GM21528 (cell line): ENCODE measurements around the gene ZNF318.
"Not testable (repeated sequence)": the region's sequence is repeated elsewhere in the genome, so short reads cannot be mapped to it uniquely, and the experiment has no call there.

Experiments used
- ATAC-seq: cut with Tn5 transposase; IDR thresholded peaks from one replicate; pipeline ENCODE4 v1.9.1; 2021; ENCODE audit warnings: mild to moderate bottlenecking, moderate library complexity; ENCODE audit not compliant: unreplicated experiment, low FRiP score

ZNF318 gene, protein sequence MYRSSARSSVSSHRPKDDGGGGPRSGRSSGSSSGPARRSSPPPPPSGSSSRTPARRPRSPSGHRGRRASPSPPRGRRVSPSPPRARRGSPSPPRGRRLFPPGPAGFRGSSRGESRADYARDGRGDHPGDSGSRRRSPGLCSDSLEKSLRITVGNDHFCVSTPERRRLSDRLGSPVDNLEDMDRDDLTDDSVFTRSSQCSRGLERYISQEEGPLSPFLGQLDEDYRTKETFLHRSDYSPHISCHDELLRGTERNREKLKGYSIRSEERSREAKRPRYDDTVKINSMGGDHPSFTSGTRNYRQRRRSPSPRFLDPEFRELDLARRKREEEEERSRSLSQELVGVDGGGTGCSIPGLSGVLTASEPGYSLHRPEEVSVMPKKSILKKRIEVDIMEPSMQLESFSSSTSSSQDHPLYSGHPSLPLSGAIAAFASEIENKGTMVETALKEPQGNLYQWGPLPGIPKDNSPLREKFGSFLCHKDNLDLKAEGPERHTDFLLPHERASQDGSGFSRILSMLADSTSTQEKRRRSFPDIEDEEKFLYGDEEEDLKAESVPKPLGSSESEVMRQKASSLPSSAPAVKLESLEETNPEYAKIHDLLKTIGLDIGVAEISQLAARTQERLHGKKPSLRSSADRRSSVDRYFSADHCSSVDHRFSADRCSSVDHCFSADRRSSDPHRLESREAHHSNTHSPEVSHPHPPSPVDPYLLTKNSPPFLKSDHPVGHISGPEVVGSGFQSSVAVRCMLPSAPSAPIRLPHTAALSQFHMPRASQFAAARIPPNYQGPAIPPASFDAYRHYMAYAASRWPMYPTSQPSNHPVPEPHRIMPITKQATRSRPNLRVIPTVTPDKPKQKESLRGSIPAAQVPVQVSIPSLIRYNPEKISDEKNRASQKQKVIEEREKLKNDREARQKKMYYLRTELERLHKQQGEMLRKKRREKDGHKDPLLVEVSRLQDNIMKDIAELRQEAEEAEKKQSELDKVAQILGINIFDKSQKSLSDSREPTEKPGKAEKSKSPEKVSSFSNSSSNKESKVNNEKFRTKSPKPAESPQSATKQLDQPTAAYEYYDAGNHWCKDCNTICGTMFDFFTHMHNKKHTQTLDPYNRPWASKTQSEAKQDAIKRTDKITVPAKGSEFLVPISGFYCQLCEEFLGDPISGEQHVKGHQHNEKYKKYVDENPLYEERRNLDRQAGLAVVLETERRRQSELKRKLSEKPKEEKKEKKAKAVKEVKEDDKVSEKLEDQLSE (N-terminal part only)

DNA sequence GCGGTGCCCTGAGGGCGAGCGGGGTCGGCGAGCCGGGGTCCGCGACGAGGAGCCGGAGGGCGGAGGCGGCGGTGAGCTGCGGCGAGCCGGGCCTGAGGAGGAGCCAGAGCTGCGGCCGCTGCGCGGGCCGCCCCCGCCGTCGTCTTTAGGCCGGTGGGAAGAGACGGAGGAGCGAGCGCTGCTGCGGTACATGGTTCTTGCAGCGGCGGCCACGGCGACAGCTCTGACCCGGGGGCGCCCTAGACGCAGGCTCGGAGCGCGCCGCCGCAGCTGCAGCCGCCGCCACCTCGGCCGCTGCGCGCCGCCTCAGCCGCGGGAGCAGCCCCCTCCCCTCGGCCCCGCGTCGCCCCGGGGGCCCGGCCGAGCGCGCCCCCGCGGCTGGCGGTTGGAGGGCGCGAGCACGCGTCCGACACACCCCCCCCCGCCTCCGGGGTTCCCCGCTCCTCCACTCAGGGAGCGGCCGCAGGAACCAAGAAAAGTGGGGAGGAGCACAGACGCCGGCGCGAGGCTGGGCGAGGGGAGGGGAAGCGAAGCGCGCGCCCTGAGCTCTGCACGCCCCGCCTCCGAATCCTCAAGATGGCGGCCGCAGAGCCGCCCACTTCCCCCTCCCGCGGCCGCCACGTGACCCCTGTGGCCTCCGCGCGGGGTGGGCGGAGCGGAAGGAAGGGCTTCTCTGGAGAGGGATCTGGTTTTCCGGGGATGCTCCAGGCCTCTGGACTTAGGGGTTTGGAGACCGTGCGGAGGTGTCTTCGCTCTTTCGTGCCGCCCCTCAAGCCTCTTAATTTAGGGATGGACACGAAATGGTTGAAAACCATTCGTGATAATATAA, at the start of gene ZNF318:
TSS of gene ZNF318 (minus strand) at position 474 of the 829 bp plus-strand sequence. CDS start at position 192, 282 bp downstream.
- peak; percentile 79 for ATAC-seq

DNA sequence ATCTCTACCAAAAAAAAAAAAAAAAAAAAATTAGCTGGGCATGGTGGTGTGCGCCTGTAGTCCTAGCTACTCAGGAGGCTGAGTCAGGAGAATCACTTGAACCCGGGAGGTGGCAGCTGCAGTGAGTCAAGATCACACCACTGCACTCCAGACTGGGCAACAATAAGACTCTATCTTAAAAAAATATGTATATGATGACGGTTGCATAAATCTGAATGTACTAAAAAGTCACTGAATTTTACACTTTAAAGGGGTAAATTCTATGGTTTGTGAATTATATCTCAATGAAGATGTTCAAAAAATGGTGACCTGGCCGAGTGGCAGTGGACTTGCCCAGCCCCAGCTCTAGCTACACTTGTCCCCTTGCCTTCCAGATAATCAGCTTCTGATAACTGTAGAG, 47.5 kb upstream of the ZNF318 start:
- no peak for ATAC-seq

GRCh38 chr6:43415275-43415674, 45.8 kb upstream of the ZNF318 start:
- ATAC-seq: not testable (repeated sequence)

DNA sequence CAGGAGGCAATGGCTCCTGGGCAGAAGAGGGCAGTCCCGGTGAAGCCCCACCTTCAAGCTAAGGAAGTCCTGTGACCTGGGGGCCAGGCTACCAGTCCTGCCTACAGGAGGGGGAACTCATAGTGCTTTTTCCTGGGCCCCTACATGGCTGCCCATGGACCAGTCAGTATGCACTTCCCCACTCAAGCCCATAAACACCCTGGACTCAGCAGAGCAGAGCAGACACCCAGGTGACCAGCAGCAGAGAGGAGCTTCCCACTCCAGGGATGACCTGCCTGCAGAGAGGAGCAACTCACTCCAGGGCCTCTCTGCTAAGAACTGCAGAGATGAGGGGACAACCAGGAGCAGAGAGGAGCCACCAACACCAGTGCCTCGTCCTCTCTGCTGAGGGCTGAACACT, 43.6 kb upstream of the ZNF318 start:
- no peak for ATAC-seq

DNA sequence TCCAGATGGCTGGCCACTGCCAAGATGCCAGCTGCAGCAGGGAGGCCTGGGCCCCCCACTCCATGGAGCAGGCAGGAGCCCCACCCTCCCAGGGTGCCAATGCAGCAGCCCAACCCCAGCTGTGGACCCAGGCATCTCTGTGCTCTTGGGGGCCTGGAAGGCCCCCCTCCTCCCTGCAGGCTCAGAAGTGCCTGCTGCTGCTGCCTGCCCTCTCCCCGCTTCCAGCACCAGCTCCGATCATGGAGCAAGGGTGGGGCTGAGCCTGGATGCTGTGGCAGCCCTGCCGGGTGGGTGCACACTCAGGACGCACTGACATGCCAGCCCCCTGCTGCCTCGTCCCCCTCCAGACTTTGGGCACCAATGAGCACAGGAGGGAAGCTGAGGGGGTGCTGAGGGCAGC, 43.1 kb upstream of the ZNF318 start:
- no peak for ATAC-seq

DNA sequence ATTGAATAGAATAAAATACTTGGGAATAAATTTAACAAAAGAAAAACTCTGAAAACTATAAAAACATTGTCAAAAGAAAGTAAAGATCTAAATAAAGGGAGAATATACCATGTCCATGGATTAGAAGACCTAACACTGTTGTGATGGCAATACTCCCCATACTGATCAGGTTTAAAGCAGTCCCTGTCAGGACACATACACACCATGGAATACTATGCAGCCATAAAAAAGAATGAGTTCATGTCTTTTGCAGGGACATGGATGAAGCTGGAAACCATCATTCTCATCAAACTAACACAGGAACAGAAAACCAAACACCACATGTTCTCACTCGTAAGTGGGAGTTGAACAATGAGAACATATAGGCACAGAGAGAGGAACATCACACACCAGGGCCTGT, 41.3 kb upstream of the ZNF318 start:
- ATAC-seq: not testable (repeated sequence)

GRCh38 chr6:43408259-43408658, 38.8 kb upstream of the ZNF318 start:
- no peak for ATAC-seq

DNA sequence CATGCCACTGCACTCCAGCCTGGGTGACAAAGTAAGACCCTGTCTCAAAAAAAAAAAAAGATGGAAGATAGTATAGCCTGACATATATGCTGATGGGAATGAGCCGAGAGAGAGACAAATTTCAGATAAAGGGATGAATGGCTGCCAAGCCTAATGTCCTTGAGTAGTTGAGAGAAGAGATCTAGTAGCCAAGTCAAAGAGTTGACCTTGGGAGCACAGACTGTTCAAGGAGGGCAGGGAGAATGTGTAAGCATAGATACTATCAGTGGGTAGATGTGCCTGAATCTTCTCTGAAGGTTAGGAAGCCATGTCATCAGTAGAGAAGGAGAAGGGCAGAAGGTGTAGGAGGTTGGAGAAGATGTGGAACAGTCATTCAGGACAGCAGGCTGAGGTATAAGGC, 37.8 kb upstream of the ZNF318 start:
- no peak for ATAC-seq

DNA sequence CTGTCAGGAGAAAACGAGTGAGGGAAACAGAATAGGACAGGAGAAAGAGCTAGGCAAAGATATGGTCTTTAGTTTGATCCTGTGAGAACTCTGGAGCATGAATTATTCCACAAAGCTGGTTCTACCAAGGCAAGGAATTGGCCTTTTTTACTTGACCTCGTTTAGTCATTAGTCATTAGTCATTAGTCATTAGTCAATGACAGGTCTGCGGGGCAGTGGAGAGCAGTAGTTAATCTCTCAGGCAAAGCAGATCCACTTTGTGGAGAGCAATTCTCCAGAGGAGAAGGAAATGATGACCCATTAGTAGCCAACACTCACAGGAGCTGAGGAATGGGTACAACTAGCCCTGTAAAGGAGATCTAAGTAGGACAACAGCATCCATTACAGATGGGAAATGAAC, 35.9 kb upstream of the ZNF318 start:
- ATAC-seq: no peak

GRCh38 chr6:43402820-43403219, 33.4 kb upstream of the ZNF318 start:
- ATAC-seq: no peak

DNA sequence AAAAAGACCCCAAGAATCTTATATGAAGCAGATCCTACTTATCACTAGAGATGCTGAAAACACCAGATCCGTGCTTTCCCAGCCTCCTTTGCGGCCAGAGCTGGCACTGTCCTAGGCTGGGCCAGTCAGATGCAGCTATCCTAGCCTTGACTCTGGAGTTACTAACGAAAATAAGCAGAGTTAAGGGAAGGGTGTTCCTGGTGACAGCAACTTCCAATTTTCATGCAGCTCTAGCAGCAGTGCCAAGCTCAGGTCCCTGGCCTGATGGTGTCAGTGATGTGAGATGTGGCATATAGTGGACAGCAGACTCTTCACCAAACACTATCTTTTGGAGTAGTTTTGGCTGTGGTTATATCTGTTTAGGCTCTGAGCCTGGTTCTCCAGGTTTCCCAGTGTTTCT, 32.3 kb upstream of the ZNF318 start:
- no peak for ATAC-seq

DNA sequence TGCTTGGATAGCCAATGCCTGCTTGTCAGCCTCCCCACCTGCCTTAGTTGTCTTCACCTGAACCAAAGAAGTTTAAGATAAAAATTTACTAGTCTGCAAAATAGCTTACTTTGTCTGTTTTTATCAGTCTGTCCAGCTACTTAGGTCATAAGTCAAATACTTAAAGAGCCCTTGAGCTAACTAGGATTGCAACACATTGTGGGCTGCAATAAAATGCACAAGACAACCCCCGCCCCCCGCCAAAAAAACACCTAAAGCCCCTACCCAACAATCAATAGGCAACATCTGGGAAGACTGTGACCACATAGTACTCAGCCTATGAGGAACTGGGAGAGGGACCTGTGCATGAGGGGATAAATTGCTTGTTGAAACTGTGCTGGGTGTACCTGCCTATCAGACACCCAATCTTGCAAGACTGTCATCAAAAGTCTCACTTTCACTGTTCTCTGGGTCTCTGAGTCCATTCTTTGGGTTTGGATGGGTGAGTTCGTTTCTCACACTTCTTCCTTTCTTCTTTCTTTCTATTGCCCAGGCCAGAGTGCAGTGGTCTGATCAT, 30.6 kb upstream of the ZNF318 start:
- no peak for ATAC-seq

DNA sequence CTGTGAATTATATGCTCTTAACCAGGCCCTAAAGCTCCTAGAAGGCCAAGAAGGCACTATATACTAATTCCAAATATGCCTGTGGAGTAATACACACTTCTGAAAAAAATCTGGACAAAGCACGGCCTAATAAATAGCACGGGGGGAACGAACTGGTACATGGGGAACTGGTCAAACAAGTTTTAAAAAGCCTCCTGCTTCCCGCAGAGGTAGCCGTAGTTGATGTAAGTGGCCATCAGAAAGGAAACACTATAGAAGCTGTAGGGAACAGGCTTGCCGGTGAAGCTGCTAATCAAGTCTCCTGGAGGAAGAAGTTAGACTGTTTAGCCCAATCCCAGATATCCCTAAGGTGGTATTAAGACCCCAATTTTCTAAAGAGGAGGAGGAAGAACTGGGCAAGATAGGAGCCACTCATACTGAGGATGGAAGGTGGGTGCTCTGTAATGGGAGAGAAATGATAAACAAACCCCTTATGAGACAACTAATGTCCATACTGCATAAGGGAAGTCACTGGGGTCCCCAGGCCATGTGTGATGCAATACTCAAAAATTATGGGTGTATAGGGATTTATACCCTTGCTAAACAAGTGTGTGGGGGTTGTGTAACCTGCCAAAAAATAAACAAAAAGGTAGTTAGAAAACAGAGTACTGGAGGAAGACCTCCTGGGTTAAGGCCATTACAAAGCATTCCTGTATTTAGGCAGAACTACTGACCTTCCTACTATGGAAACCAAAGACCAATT, 27.1 kb upstream of the ZNF318 start:
- no peak for ATAC-seq

DNA sequence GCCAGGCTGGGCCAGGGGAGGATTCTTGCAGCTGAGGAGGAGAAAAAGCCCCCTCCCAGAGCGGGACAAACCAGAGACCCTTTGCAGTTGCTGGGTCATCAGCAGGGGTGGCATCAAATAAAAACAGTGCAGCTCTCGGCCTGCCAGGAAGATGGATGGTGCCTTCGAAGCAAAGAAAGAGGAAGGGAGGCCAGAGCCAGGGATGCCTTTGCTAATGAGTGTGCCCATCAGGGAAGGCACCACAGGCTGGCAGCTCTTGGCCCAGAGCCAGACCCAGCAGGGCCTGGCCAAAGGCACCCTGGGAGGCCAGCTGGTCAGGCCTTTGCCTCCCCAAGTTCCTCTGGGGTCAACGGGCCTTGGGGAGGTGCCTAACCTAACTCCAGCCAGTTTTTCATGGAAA, 26.3 kb upstream of the ZNF318 start:
- ATAC-seq: no peak

DNA sequence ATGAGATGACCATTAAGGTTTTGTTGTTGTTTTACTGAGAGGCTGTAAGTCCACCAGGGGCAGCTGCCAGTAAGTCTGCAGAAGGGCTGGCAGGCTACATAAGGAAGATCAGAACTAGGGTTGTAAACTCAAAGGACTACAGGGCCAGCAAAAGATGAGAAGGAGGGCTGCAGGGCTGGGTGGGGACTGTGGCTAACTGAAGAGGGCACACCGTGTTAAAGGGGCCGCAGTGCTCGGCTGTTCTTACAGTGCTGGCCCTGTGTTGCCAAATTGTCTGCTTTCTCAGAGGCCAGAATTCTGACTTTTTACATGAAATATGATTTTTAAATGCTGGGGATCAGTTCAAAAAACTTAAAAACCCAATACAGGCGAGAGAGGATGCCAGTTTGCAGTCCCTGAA, 25.5 kb upstream of the ZNF318 start:
- ATAC-seq: no peak

DNA sequence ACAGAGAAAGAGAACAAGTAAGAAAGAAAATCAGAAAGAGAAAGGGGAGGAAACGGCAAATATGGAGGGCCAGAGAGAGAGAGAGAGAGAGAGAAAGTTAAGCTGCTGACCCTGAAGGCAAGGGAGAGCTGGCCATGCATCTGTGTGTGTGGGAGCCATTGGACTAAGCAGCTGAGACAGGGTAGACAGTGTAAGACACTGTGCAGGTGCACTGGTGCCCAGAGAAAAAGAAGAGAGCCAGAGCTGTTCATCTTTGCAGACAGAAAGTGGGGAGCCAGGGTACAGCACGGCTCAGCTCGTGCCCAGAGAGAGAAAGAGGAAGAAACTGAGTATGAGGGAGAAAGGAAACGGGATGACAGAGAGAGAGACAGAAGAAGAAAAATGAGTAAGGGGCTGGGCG, 24.2 kb upstream of the ZNF318 start:
- ATAC-seq: no peak

DNA sequence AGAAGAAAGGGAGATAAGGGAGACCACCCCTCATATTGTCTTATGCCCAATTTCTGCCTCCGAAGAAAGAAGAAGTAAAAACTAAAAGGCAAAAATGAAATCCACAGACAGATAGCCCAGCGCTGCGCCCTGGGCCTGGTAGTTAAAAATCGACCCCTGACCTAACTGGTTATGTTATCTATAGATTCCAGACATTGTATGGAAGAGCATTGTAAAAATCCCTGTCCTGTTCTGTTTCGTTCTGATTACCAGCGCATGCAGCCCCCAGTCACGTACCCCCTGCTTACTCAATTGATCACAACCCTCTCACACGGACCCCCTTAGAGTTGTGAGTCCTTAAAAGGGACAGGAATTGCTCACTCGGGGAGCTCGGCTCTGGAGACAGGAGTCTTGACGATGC, 23.7 kb upstream of the ZNF318 start:
- ATAC-seq: not testable (repeated sequence)

GRCh38 chr6:43391440-43392031, 22.1 kb upstream of the ZNF318 start:
- ATAC-seq: no peak
